GM23338 (cell line): Measurements from ENCODE around the gene ICAM3. TPM values are rescaled to one million over a fixed set of nuclear protein-coding genes. Genes with fewer than 3 reads are reported as not detected.
A peak's percentile ranks its signal among the peaks of the same experiment; 100 is the strongest.

Experiments used
- ATAC-seq: fragments of 200-7000 bp; cut with Tn5 transposase; 3 replicates; pipeline ENCODE4 v1.9.1; 2020
- DNase-seq: peaks from one replicate; pipeline ENCODE4 v3.0.0-alpha.2; 2015; ENCODE audit warnings: low spot score
- H2AFZ ChIP-seq: fragments of 200-600 bp; sonication (generic); 2 replicates; pipeline ENCODE4 v1.8.0; 2016; ENCODE audit warnings: antibody characterized with exemption, mild to moderate bottlenecking, moderate library complexity
- H3F3A ChIP-seq: fragments of 200-600 bp; sonication (generic); replicated peaks from 2 replicates; pipeline ENCODE4 v1.8.0; 2017; ENCODE audit warnings: antibody characterized with exemption, mixed run types, low read depth
- H3K27ac ChIP-seq: fragments of 200-600 bp; sonication (generic); 2 replicates; pipeline ENCODE4 v1.6.1; 2016; ENCODE audit warnings: low read depth
- H3K27me3 ChIP-seq: fragments of 200-600 bp; sonication (generic); 2 replicates; pipeline ENCODE4 v1.8.0; 2016; ENCODE audit warnings: mild to moderate bottlenecking, mixed run types, moderate library complexity; ENCODE audit not compliant: insufficient read depth
- H3K36me3 ChIP-seq: fragments of 200-600 bp; sonication (generic); 2 replicates; pipeline ENCODE4 v1.8.0; 2016; ENCODE audit warnings: mild to moderate bottlenecking; ENCODE audit not compliant: insufficient read depth
- H3K4me1 ChIP-seq: fragments of 200-600 bp; sonication (generic); 2 replicates; pipeline ENCODE4 v1.8.0; 2016; ENCODE audit warnings: mild to moderate bottlenecking, moderate library complexity; ENCODE audit not compliant: insufficient read depth
- H3K4me2 ChIP-seq: fragments of 200-600 bp; sonication (generic); 2 replicates; pipeline ENCODE4 v1.7.1; 2017; ENCODE audit warnings: mixed run types
- H3K4me3 ChIP-seq: fragments of 200-600 bp; sonication (generic); 2 replicates; pipeline ENCODE4 v1.6.1; 2016; ENCODE audit warnings: mixed run types
- H3K79me2 ChIP-seq: fragments of 200-600 bp; sonication (generic); replicated peaks from 2 replicates; pipeline ENCODE4 v1.8.0; 2017; ENCODE audit warnings: mild to moderate bottlenecking; ENCODE audit not compliant: insufficient read depth
- H3K9me2 ChIP-seq: fragments of 200-600 bp; sonication (generic); 2 replicates; pipeline ENCODE4 v1.8.0; 2017; ENCODE audit not compliant: insufficient read depth
- H4K20me1 ChIP-seq: fragments of 200-600 bp; sonication (generic); replicated peaks from 2 replicates; pipeline ENCODE4 v1.8.0; 2017; ENCODE audit warnings: mild to moderate bottlenecking; ENCODE audit not compliant: insufficient read depth
- H3K27ac Mint-ChIP-seq: 2 replicates; pipeline ENCODE4 v1.8.0; 2020; ENCODE audit warnings: inconsistent platforms, mild to moderate bottlenecking, moderate library complexity, mixed read lengths
- H3K27me3 Mint-ChIP-seq: 3 replicates; pipeline ENCODE4 v1.8.0; 2022; ENCODE audit warnings: low read depth, mild to moderate bottlenecking, moderate library complexity, mixed read lengths, inconsistent platforms; ENCODE audit not compliant: insufficient read depth, poor library complexity
- H3K36me3 Mint-ChIP-seq: 3 replicates; pipeline ENCODE4 v1.8.0; 2021; ENCODE audit warnings: low read depth, mild to moderate bottlenecking, inconsistent platforms, moderate library complexity, mixed read lengths
- H3K4me1 Mint-ChIP-seq: 3 replicates; pipeline ENCODE4 v1.8.0; 2020; ENCODE audit warnings: mild to moderate bottlenecking, inconsistent platforms, mixed read lengths
- H3K4me3 Mint-ChIP-seq: 3 replicates; pipeline ENCODE4 v1.8.0; 2021; ENCODE audit warnings: moderate library complexity, mild to moderate bottlenecking, inconsistent platforms, mixed read lengths
- H3K9me3 Mint-ChIP-seq: 3 replicates; pipeline ENCODE4 v1.8.0; 2020; ENCODE audit warnings: moderate library complexity, mild to moderate bottlenecking, inconsistent platforms, mixed read lengths
- CREB1 ChIP-seq: fragments of 250-450 bp; sonication (Bioruptor Pico); IDR thresholded peaks from 2 replicates; pipeline ENCODE4 v1.5.0; 2020; ENCODE audit warnings: low read depth, mild to moderate bottlenecking, moderate library complexity
- CTCF ChIP-seq, 2 experiments: fragments of 200-600 bp in 1 of 2; sonication (generic) in 1 of 2; conservative IDR thresholded peaks; 2 replicates each; pipeline versions ENCODE4 v1.5.1 to v1.6.1; 2016 to 2017; ENCODE audit warnings: antibody characterized with exemption in 2 of 2, low read depth in 2 of 2, mild to moderate bottlenecking in 2 of 2, moderate library complexity in 1 of 2
- ETS1 ChIP-seq: IDR thresholded peaks from 2 replicates; pipeline ENCODE4 v1.6.1; 2016; ENCODE audit warnings: antibody characterized with exemption
- EZH2 ChIP-seq: fragments of 200-600 bp; sonication (generic); IDR thresholded peaks from one replicate; pipeline ENCODE4 v1.8.0; 2017; ENCODE audit warnings: antibody characterized with exemption, mild to moderate bottlenecking, low read depth; ENCODE audit not compliant: unreplicated experiment
- EZH2phosphoT487 ChIP-seq: fragments of 200-600 bp; sonication (generic); IDR thresholded peaks from one replicate; pipeline ENCODE4 v1.8.1; 2018; ENCODE audit warnings: antibody characterized with exemption; ENCODE audit not compliant: unreplicated experiment
- JUNB ChIP-seq: IDR thresholded peaks from one replicate; pipeline ENCODE4 v1.6.1; 2016; ENCODE audit warnings: antibody characterized with exemption; ENCODE audit not compliant: unreplicated experiment
- NANOG ChIP-seq: IDR thresholded peaks from 2 replicates; pipeline ENCODE4 v1.6.1; 2016; ENCODE audit warnings: antibody characterized with exemption, borderline replicate concordance
- REST ChIP-seq: IDR thresholded peaks from one replicate; pipeline ENCODE4 v1.6.1; 2018; ENCODE audit warnings: antibody characterized with exemption; ENCODE audit not compliant: unreplicated experiment
- ZNF114 ChIP-seq: fragments of 250-450 bp; sonication (Bioruptor Pico); IDR thresholded peaks from 2 replicates; pipeline ENCODE4 v1.5.0; 2020; ENCODE audit warnings: mild to moderate bottlenecking, moderate library complexity
- ZNF462 ChIP-seq: fragments of 250-450 bp; sonication (Bioruptor Pico); IDR thresholded peaks from 2 replicates; pipeline ENCODE4 v1.5.0; 2020; ENCODE audit warnings: mild to moderate bottlenecking, moderate library complexity
- polyA plus RNA-seq: library from polyadenylated mRNA; unstranded; fragments of >200 nt; fragmentation: Nextera tagmentation; extraction: Ambion mirVana; gene quantifications from 2 replicates; pipeline ENCODE4 v1.2.1, GENCODE V29; 2016
- total RNA-seq: library from RNA; depleted of rRNA; stranded (reverse); fragments of >200 nt; shearing (Covaris generic); gene quantifications from 2 replicates; pipeline ENCODE4 v1.2.3, GENCODE V29; 2014

Gene ICAM3
- total and polyA plus RNA-seq, 2 experiments from 2014 or later: 9.6 to 14.7 TPM

- TF ChIP-seq ZNF462 (CRISPR knock-in tag): no peak
- no peak for TF ChIP-seq CTCF (conservative IDR thresholded peaks at IDR 0.05; ENCODE audit: low read depth in 2 of 2)
- TF ChIP-seq CREB1 (CRISPR knock-in tag): no peak
Measured at GRCh38 chr19:10339977-10340376, 553 bp upstream of the ICAM3 start (continued).

- Mint-ChIP-seq H3K9me3 (no peaks in the 10 kb centered on the region; the same call in 2 of the 3 replicates), H3K4me3 (no peak overlapping the region), H3K36me3 (no peaks in the 10 kb centered on the region), H3K4me1 (peaks cover 19% of the 10 kb centered on the region), H3K27me3 (peaks cover 11% of the 10 kb centered on the region), H3K27ac (peak overlapping the region; percentile 2; the same call in 1 of the 2 replicates)
- ATAC-seq: no peak
- Histone ChIP-seq H3K4me3 (no peak overlapping the region), H3K27ac (no peak overlapping the region), H3K4me1 (peaks cover 23% of the 10 kb centered on the region; the same call in 1 of the 2 replicates), H3F3A (peaks cover 6% of the 10 kb centered on the region; the same call in 1 of the 2 replicates), H3K36me3 (no peaks in the 10 kb centered on the region), H3K4me2 (peak overlapping the region; percentile 62), H4K20me1 (no peaks in the 10 kb centered on the region), H3K9me2 (no peaks in the 10 kb centered on the region), H2AFZ (peak overlapping the region; percentile 81), H3K79me2 (no peaks in the 10 kb centered on the region), H3K27me3 (no peaks in the 10 kb centered on the region)
- DNase-seq: no peak
- TF ChIP-seq EZH2 (no peak), ETS1 (no peak), EZH2phosphoT487 (no peak), CTCF (conservative IDR thresholded peaks at IDR 0.05; ENCODE audit: low read depth in 2 of 2) (no peak), NANOG (no peak), ZNF114 (no peak), JUNB (no peak), REST (no peak)
Measured at GRCh38 chr19:10338940-10339339, 484 bp downstream of the ICAM3 start.
